ENCODE measurements around the gene SLC12A8.

DNA sequence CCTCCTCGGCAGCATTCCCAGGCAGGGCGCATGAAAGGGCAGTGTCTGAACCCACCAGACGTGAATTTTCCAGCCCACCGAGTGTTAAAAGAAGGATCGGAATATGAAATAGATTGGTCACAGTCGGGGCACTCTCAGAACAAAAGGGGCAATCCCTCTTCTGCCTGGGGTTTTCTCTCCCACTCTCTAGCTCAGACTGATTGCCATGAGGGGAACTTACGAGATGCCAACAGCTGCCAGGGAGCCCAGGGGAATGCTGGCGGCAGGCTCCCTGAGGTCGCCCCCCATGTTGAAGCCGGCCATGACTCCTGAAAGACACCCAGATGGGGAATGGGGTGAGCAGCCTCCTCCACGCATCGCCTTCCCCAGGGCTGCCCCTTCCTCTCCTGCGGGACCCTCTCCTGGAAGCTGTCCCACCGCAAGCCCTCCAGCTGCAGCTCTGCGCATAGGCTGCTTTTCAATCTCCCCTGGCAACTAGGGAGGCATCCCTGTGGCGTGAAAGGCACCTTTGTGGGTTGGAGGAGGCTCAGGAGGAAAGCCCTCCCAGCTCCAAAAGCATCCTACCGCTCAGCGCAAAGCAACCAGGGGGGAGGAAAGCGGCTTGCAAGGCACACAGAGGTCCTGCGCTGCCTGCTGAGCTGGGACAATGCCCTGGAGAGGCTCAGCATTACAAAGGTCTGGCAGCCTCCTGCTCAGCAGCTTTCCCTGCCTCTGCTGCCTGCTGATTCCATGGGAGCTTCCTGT, 92.0 kb downstream of the SLC12A8 start:
- TF ChIP-seq POLR2A (IDR thresholded peaks at IDR 0.05; ENCODE audit: extremely low read depth, insufficient read length) (no peak), CTCF (IDR thresholded peaks at IDR 0.05; ENCODE audit: low read depth, low read length) (no peak)
- TF ChIP-seq, protein P1, sequence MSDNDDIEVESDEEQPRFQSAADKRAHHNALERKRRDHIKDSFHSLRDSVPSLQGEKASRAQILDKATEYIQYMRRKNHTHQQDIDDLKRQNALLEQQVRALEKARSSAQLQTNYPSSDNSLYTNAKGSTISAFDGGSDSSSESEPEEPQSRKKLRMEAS (IDR thresholded peaks at IDR 0.05; ENCODE audit: low read depth, low read length): no peak
